SK-N-MC (cell line): ENCODE measurements around the gene CIITA.

Experiments used
- EZH2 ChIP-seq: fragments of 200-600 bp; sonication (generic); IDR thresholded peaks from one replicate; pipeline ENCODE4 v1.6.1; 2017; ENCODE audit warnings: antibody characterized with exemption
- FOXP2 ChIP-seq: optimal IDR thresholded peaks from 2 replicates; pipeline ENCODE3; 2011; ENCODE audit warnings: mild to moderate bottlenecking, moderate library complexity; ENCODE audit not compliant: insufficient read depth; ENCODE audit errors: extremely low read length, control extremely low read depth
- POLR2AphosphoS5 ChIP-seq: IDR thresholded peaks from 2 replicates; pipeline ENCODE4 v1.6.1; 2012; ENCODE audit warnings: mild to moderate bottlenecking, low read depth, low read length, borderline replicate concordance

- TF ChIP-seq EZH2 = no peak
- TF ChIP-seq POLR2AphosphoS5 = no peak
- no peak for TF ChIP-seq FOXP2
Measured at GRCh38 chr16:10979717-10980601, 103.0 kb downstream of the CIITA start.
